HG03469 (cell line): ENCODE results near the gene ATP1B1.
"Not testable (repeated sequence)": the region's sequence is repeated elsewhere in the genome, so short reads cannot be mapped to it uniquely, and the experiment has no call there.

Experiments used
- ATAC-seq: cut with Tn5 transposase; IDR thresholded peaks from one replicate; pipeline ENCODE4 v1.9.1; 2021; ENCODE audit warnings: mild to moderate bottlenecking, moderate library complexity, moderate number of reproducible peaks; ENCODE audit not compliant: unreplicated experiment

Gene ATP1B1

GRCh38 chr1:169138866-169139670 lies 32.6 kb downstream of the ATP1B1 start:
- ATAC-seq = peak; percentile 81

GRCh38 chr1:169141356-169141755 lies 34.9 kb downstream of the ATP1B1 start:
- ATAC-seq = no peak

- no peak for ATAC-seq
Measured at GRCh38 chr1:169142129-169142528, 35.6 kb downstream of the ATP1B1 start.

- ATAC-seq = no peak
Measured at GRCh38 chr1:169143346-169143745, 36.9 kb downstream of the ATP1B1 start.

- no peak for ATAC-seq
Measured at GRCh38 chr1:169143984-169144383, 37.5 kb downstream of the ATP1B1 start.

GRCh38 chr1:169144941-169145626 lies 38.6 kb downstream of the ATP1B1 start:
- ATAC-seq = no peak

GRCh38 chr1:169146576-169147214 lies 40.2 kb downstream of the ATP1B1 start:
- ATAC-seq = no peak

GRCh38 chr1:169148472-169149252 lies 42.2 kb downstream of the ATP1B1 start:
- no peak for ATAC-seq

GRCh38 chr1:169149555-169150286 lies 43.2 kb downstream of the ATP1B1 start:
- no peak for ATAC-seq

GRCh38 chr1:169150641-169151337 lies 44.3 kb downstream of the ATP1B1 start:
- ATAC-seq = no peak

- ATAC-seq = no peak
Measured at GRCh38 chr1:169151338-169151837, 44.9 kb downstream of the ATP1B1 start.

GRCh38 chr1:169155675-169156074 lies 49.2 kb downstream of the ATP1B1 start:
- no peak for ATAC-seq

GRCh38 chr1:169156580-169156979 lies 50.1 kb downstream of the ATP1B1 start:
- ATAC-seq = no peak

GRCh38 chr1:169160845-169161495 lies 54.5 kb downstream of the ATP1B1 start:
- ATAC-seq = no peak

- ATAC-seq = peak; percentile 70
Measured at GRCh38 chr1:169161496-169162194, 55.2 kb downstream of the ATP1B1 start.

GRCh38 chr1:169163059-169163458 lies 56.6 kb downstream of the ATP1B1 start:
- peak; percentile 56 for ATAC-seq

GRCh38 chr1:169175461-169175860 lies 69.0 kb downstream of the ATP1B1 start:
- no peak for ATAC-seq

- not testable (repeated sequence) for ATAC-seq
Measured at GRCh38 chr1:169179431-169179830, 72.9 kb downstream of the ATP1B1 start.
